Chondrocyte (in vitro differentiated cells): Measurements from ENCODE around the gene CHRM1. TPM values are rescaled to one million over a fixed set of nuclear protein-coding genes. Genes with fewer than 3 reads are reported as not detected.

Experiments
- DNase-seq: peaks from one replicate; pipeline ENCODE4 v3.0.0; 2021; ENCODE audit warnings: mixed read lengths, low spot score
- H3K27ac Mint-ChIP-seq: one replicate; pipeline ENCODE4 v1.8.0; 2021; ENCODE audit warnings: mild to moderate bottlenecking, moderate library complexity, mixed read lengths; ENCODE audit not compliant: unreplicated experiment
- H3K27me3 Mint-ChIP-seq: 2 replicates; pipeline ENCODE4 v1.8.0; 2021; ENCODE audit warnings: low read depth, mixed read lengths
- H3K36me3 Mint-ChIP-seq: 2 replicates; pipeline ENCODE4 v1.8.0; 2021; ENCODE audit warnings: low read depth, mixed read lengths
- H3K4me1 Mint-ChIP-seq: 2 replicates; pipeline ENCODE4 v1.8.0; 2021; ENCODE audit warnings: low read depth, mild to moderate bottlenecking, mixed read lengths
- H3K4me3 Mint-ChIP-seq: one replicate; pipeline ENCODE4 v1.8.0; 2021; ENCODE audit warnings: mild to moderate bottlenecking, moderate library complexity, mixed read lengths; ENCODE audit not compliant: unreplicated experiment
- H3K9me3 Mint-ChIP-seq: 2 replicates; pipeline ENCODE4 v1.8.0; 2021; ENCODE audit warnings: low read depth, mixed read lengths
- total RNA-seq: library from RNA; stranded (reverse); gene quantifications from 3 replicates; pipeline ENCODE4 v1.2.1, GENCODE V29; 2021
- TF ChIP-seq, protein P1 (sequence below): fragments of 200-600 bp; sonication (generic); IDR thresholded peaks from 2 replicates; pipeline ENCODE4 v1.5.0; 2021; ENCODE audit warnings: antibody characterized with exemption, mild to moderate bottlenecking, moderate library complexity

The CHRM1 gene
- total RNA-seq, 1 donor from 2014 or later, result not detected

DNA sequence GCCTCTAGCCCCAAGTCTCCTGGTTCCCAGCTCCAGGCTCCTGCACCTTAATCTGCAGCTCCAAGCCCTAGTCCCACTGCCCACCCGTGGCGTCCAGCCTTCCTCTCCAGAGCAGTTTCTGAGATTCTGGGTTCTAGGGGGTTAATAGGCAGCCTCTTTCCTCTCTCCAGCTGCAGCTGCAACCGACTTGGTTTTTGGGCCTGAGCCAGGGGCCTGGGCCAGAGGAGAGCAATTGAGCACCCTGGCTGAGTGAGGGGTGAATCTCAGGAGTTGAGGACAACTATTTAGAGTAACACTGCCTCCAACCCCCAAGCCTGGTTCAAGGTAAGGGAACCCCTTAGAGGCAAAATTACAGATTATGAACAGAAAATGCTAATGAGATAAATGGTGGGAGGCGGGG lies 9.0 kb upstream of the CHRM1 start:
- Mint-ChIP-seq H3K4me3 (no peak overlapping the region), H3K4me1 (peaks cover 13% of the 10 kb centered on the region), H3K9me3 (no peaks in the 10 kb centered on the region), H3K36me3 (peaks cover 2% of the 10 kb centered on the region), H3K27me3 (peaks cover 45% of the 10 kb centered on the region), H3K27ac (no peak overlapping the region)
- DNase-seq, result peak; percentile 40
- TF ChIP-seq, protein P1, sequence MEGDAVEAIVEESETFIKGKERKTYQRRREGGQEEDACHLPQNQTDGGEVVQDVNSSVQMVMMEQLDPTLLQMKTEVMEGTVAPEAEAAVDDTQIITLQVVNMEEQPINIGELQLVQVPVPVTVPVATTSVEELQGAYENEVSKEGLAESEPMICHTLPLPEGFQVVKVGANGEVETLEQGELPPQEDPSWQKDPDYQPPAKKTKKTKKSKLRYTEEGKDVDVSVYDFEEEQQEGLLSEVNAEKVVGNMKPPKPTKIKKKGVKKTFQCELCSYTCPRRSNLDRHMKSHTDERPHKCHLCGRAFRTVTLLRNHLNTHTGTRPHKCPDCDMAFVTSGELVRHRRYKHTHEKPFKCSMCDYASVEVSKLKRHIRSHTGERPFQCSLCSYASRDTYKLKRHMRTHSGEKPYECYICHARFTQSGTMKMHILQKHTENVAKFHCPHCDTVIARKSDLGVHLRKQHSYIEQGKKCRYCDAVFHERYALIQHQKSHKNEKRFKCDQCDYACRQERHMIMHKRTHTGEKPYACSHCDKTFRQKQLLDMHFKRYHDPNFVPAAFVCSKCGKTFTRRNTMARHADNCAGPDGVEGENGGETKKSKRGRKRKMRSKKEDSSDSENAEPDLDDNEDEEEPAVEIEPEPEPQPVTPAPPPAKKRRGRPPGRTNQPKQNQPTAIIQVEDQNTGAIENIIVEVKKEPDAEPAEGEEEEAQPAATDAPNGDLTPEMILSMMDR, result no peak

DNA sequence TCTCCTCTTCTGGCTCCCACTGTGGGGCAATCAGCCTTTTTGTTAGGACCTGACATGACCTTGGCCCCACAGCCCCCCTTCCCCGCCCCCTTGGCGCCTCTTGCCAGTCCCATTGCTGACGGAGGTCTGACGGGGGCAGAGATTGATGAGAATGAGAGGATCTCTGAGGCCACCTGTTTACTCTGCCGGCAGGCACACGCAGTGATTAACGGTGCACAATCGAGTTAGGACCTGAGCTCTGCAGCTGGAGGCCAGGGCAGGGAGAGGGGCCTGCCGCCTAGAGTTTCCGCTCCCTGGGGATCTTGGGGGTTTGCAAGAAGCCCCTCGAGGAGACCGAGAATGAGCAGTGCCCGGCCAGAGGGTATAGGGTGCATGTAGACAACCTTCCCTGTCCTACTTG lies 6.8 kb upstream of the CHRM1 start:
- Mint-ChIP-seq H3K4me1 (peaks cover 19% of the 10 kb centered on the region), H3K9me3 (no peaks in the 10 kb centered on the region), H3K4me3 (no peak overlapping the region), H3K27ac (no peak overlapping the region), H3K27me3 (peaks cover 53% of the 10 kb centered on the region), H3K36me3 (peaks cover 2% of the 10 kb centered on the region)
- TF ChIP-seq, protein P1, result no peak
- peak; percentile 79 for DNase-seq

DNA sequence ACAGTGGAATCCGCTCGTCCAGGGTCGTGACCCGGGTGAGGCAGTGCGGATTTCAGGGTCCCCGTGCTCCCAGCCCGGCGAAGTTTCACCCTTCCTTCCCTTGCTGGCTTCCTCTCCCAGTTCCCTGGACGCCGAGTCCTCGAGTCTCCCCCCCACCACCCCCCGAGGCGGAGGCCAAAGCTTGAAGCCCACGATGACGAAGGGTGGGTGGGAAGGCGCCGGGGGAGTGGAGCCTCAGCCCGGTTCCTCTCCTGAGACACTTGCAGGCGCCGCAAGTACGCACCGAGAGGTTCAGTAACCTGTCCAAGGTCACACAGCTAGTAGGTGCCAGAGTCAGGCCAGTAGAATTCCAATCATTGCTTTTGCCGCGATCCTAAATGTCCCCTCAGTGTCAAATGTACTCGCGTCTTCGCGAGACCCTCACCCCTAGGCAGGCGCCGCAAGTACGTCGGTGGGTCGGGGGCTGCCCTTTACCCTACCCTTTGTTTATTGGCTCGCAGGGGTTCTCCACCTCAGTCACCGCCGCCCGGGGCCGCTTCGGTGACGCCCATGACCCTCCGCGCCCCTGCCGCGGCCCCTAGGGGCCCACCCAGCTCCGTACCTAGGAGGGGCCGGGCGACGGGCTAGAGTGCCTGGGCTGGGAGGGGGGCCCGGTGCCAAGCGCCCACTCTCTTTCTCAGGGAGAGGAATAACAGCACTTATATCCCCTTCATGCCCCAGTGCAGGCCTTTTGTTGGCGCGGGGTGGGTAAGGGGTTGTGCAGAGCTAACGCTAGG lies 5.7 kb upstream of the CHRM1 start:
- TF ChIP-seq, protein P1, result no peak
- no peak overlapping the region for H3K4me3 Mint-ChIP-seq
- DNase-seq, result no peak
- no peak overlapping the region for H3K27ac Mint-ChIP-seq
- peaks cover 61% of the 10 kb centered on the region for H3K27me3 Mint-ChIP-seq
- H3K4me1 Mint-ChIP-seq, result peaks cover 26% of the 10 kb centered on the region
- H3K36me3 Mint-ChIP-seq, result peaks cover 2% of the 10 kb centered on the region
- H3K9me3 Mint-ChIP-seq, result no peaks in the 10 kb centered on the region

DNA sequence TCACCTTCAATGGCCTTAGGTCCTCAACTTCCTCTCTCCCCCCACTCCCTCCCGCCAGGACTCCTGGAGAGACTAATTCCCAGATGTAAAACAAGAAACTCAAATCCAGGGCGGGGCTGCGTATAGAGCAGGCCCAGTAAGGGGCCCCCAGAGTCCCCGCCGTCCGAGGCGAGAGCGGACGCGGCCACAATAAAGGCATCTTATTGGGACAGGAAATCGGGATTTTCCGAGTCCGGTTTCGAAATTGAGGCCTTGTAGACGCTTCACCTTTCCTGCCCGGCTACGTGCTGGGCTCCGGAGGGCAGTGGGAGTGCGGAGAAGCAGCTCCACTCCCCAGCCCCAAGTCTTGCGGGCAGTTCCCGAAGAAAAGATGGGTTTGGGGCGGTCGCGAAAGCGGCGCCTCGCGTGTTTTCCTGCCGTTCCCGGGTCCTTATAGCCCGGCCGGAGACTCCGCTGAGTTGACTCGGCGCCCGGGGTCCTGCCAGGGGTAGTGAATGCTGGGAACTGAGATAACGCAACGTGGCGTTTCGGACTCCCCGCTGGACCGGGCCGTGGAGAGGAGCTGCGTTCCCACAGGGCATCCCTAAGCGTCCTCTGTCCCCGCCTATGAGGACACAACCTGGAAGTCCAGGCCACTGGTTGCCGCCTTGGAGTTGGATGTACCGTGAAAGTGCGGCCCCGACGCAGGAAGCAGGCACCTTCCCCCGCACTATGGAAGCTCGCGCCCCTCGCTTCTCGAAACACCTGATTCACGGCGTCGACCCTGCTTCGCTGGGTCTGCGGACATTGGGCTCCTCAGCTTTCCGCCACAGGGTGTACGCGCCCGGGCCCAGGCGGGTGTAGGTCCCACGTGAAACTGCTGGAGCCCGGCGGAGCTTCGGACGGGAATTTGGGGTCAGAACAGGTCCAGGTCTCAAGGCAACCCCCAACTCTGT lies 4.8 kb upstream of the CHRM1 start:
- H3K27ac Mint-ChIP-seq, result no peak overlapping the region
- H3K36me3 Mint-ChIP-seq, result peaks cover 2% of the 10 kb centered on the region
- H3K4me1 Mint-ChIP-seq, result peaks cover 31% of the 10 kb centered on the region
- H3K9me3 Mint-ChIP-seq, result no peaks in the 10 kb centered on the region
- TF ChIP-seq, protein P1, result no peak
- peaks cover 61% of the 10 kb centered on the region for H3K27me3 Mint-ChIP-seq
- DNase-seq, result no peak
- peak overlapping the region; percentile 59 for H3K4me3 Mint-ChIP-seq

DNA sequence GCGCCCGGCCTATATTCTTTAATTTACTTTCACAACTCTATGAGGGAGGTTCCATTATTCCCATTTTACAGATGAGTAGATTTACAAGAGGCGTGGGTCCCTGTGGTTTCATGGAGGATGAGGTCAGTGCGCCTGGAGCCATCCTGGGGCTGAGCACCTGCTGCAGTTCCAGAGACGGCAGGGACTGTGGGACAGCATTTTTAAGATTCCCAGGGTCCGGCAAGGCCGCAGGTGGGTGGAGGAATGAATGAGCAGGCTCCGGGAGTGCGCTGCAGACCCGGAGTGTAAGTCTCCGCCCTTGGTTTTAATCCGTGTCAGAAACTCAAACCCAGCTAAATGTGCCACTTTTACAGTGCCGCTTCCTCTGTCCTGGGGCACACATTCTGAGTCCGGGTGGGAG lies 4.1 kb upstream of the CHRM1 start:
- Mint-ChIP-seq H3K27me3 (peaks cover 60% of the 10 kb centered on the region), H3K9me3 (no peaks in the 10 kb centered on the region), H3K27ac (no peak overlapping the region), H3K4me3 (no peak overlapping the region), H3K4me1 (peaks cover 31% of the 10 kb centered on the region), H3K36me3 (peaks cover 2% of the 10 kb centered on the region)
- TF ChIP-seq, protein P1, result no peak
- no peak for DNase-seq
